RPMI7951 (cell line): Measurements from ENCODE around the gene HNRNPH2. TPM values are rescaled to one million over a fixed set of nuclear protein-coding genes. Genes with fewer than 3 reads are reported as not detected.
A peak's percentile ranks its signal among the peaks of the same experiment; 100 is the strongest.

Experiments
- DNase-seq: peaks from one replicate; pipeline ENCODE4 v3.0.0-alpha.2; 2012; ENCODE audit warnings: low read depth
- total RNA-seq: library from RNA; depleted of rRNA; stranded (reverse); fragments of >200 nt; shearing (Covaris generic); gene quantifications from 2 replicates; pipeline ENCODE4 v1.2.3, GENCODE V29; 2014; rRNA removed

The HNRNPH2 gene
- total RNA-seq, 1 experiment from 2014 or later, result 46.1 TPM

DNA sequence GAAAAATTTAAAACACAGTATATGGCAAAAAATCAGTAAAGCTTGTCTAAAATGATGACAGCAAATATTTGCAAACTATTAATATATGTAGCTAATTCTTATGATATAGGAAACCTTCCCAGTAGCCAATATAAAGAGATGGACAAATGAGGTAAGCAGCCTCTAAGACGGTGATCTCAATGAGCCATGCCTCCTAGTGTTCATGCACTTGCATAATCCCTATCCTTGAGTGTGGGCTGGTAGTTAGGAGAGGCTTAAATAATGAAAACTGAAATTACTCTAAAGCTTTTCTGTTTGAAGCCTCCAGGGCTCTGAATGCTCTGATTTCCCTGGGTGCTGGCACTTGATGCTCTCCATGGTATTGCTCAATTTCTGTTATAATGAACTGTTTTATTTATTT lies 52.6 kb downstream of the HNRNPH2 start:
- no peak for DNase-seq

DNA sequence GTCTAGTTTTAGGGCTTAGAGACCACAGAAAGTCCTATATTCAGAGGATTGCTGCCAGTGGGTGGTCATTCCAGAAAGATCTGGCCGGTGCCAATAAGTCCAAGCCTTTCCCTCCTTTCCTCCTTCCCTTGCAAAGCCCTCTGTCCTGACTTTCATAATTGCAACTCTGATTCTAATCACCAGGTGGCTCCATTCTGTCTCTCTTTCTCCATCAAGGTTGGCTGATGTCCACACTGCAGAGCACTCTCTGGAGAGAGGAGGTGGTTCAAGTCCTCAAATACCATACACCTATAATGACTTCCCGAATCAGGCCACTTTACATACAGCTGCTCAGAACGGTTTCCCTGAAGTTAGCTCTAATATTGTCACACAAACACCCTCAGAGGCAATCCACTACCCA lies 54.9 kb downstream of the HNRNPH2 start:
- DNase-seq, result peak; percentile 29

Other genes with a start within 250 kb of the HNRNPH2 start
- gene DRP2, start 188.4 kb upstream of the HNRNPH2 start, total RNA-seq, result 0.10 and 0.12 TPM in 2 replicates
- 0.12 TPM in 1 of 2 replicates, not detected in the other for gene TAF7L, start 116.9 kb upstream of the HNRNPH2 start, total RNA-seq
- gene TIMM8A, start 59.5 kb upstream of the HNRNPH2 start, total RNA-seq, result 6.5 and 8.1 TPM in 2 replicates
- not detected in 2 replicates for gene BTK, start 22.0 kb upstream of the HNRNPH2 start, total RNA-seq
- gene RPL36A, start 17.2 kb upstream of the HNRNPH2 start, total RNA-seq, result 306 and 329 TPM in 2 replicates
- gene GLA, start 297 bp upstream of the HNRNPH2 start, total RNA-seq, result 57.2 and 58.0 TPM in 2 replicates
- 1.5 and 3.6 TPM in 2 replicates for gene ARMCX4, start 77.2 kb downstream of the HNRNPH2 start, total RNA-seq
- 25.3 and 28.8 TPM in 2 replicates for gene ARMCX1, start 142.3 kb downstream of the HNRNPH2 start, total RNA-seq
- 24.6 and 37.5 TPM in 2 replicates for gene ARMCX6, start 209.8 kb downstream of the HNRNPH2 start, total RNA-seq
- 24.2 and 25.0 TPM in 2 replicates for gene ARMCX3, start 214.9 kb downstream of the HNRNPH2 start, total RNA-seq